Measurements from ENCODE around the gene BPIFB2.
"Not testable (repeated sequence)": the region's sequence is repeated elsewhere in the genome, so short reads cannot be mapped to it uniquely, and the experiment has no call there.

The BPIFB2 gene

DNA sequence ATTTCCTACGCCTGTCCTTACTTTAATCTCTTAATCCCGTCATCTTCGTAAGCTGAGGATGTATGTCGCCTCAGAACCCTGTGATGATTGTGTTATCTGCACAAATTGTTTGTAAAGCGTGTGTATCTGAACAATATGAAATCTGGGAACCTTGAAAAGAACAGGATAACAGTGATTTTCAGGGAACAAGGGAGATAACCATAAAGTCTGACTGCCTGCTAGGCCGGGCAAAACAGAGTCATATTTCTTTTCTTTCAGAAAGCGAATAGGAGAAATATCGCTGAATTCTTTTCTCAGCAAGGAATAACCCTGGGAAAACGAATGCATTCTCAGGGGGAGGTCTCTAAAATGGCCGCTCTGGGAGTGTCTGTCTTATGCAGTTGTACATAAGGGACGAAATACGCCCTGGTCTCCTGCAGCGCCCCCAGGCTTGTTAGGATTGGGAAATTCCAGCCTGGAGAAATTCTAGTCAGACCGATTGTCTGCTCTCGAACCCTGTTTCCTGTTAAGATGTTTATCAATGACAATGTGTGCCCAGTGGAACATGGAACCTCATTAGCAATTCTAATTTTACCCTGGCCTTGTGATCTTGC, 37.7 kb downstream of the BPIFB2 start:
- DNase-seq = not testable (repeated sequence)

GRCh38 chr20:33046412-33046811, 38.9 kb downstream of the BPIFB2 start:
- no peak for DNase-seq

- DNase-seq = no peak
Measured at GRCh38 chr20:33051333-33051732, 43.8 kb downstream of the BPIFB2 start.

DNA sequence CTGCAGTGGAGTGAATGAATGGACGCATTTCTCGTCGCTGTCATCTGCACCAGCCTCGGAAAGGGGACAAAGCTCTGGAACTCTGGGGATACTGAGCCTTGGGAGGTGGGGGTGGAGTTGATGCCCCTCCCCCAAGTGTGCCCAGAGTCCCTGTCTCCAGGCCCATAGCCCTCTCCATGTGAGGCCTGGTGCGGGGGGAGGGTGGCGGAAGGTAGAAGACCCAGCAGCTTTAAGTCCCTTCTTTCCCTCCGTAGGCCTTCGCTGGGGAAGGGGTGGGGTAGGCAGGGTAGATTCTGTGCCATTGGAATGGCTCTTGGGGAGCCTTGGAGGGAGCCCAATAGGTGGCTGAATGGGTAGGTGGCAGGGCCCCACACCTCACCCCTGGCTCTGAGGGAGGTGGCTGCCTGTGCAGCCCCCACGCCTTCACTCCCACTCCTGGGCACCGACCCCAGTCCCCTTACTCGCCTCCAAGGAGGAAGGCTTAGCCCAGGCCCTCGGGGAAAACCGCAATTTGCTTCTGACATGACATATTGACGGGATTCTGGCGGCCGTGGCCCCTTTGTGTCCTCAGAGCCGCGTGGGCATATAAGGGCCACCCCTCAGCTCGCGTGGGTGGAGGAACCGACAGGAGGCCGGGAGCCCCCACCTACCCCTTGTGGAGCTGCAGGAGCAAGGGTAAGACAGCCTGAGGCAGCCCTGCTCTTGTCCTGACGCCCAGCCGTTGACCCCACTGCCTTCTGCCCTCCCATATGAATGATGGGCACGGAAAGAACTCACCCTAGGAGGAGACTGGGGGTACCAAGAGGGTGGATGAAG, 46.0 kb downstream of the BPIFB2 start, which contains the start of gene BPIFB3:
BPIFB3 (plus strand) TSS at position 613 of the 816 bp plus-strand sequence. CDS start 1,533 bp downstream, outside the sequence.
- no peak for DNase-seq

- DNase-seq = no peak
Measured at GRCh38 chr20:33054381-33054780, 46.9 kb downstream of the BPIFB2 start.

- no peak for DNase-seq
Measured at GRCh38 chr20:33054791-33055190, 47.3 kb downstream of the BPIFB2 start.

GRCh38 chr20:33059136-33059535, 51.6 kb downstream of the BPIFB2 start:
- no peak for DNase-seq

GRCh38 chr20:33059741-33060390, 52.4 kb downstream of the BPIFB2 start:
- no peak for DNase-seq

DNA sequence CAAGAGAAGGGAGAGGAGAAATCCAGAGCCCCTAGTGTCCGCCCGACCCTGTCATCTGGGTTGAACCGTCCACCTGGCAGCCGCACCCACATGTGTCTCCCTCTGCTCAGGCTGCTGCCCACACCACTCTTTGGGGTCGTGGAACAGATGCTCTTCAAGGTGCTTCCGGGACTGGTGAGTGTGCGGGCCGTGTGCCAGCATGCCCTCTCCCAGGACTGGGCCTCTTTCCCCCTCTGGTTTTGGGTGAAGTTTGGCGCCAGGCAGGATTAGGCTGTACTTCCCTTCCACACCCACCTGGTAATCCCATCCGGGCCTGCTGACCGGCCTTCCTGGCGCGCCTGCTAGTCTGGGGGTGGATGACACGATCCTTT, 54.1 kb downstream of the BPIFB2 start:
- DNase-seq = no peak

GRCh38 chr20:33062105-33062824, 54.8 kb downstream of the BPIFB2 start:
- DNase-seq = no peak

- DNase-seq = no peak
Measured at GRCh38 chr20:33062825-33063149, 55.3 kb downstream of the BPIFB2 start.

DNA sequence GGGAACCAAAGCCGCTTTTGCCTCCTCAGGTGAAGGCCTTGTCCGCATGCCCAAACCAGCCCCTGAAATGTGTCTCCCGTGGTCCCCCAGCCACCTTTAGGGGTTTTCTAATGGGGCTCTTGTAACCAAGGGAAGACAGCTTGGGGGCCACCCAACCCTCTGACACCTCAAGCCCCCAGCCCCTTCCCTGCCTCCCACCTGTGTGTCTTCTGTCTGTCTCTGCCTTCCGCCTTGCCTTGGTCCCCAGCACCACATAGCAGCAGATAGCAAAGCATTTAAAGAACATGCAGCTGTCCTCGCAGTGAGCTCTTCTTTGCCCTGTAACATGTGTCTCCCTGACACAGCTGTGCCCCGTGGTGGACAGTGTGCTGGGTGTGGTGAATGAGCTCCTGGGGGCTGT, 55.8 kb downstream of the BPIFB2 start:
- no peak for DNase-seq

GRCh38 chr20:33064572-33065287, 57.2 kb downstream of the BPIFB2 start:
- DNase-seq = no peak

DNA sequence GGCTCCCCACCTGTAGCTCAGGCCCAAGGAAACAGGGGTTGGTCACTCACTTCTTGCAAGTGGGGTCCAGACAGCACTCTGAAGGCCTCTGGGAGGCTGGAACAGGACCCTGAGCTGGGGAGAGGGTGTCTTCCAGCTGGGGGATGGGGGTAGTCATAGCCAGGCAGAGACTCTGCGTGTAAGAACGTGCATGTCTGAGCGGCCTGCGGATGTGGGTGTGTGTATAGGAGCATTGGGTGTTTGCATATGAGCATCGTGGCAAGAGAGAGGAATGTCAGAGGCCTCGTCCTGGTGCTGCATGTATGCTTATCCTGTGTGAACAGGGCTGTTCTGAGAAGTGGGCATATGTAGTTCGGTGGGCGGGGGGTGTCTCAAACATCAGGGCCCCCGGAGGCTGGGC, 58.3 kb downstream of the BPIFB2 start:
- no peak for DNase-seq

GRCh38 chr20:33067806-33068205, 60.3 kb downstream of the BPIFB2 start:
- DNase-seq = no peak

- DNase-seq = no peak
Measured at GRCh38 chr20:33068251-33068939, 60.9 kb downstream of the BPIFB2 start.

GRCh38 chr20:33069673-33070072, 62.2 kb downstream of the BPIFB2 start:
- DNase-seq = no peak

- no peak for DNase-seq
Measured at GRCh38 chr20:33070111-33071053, 62.9 kb downstream of the BPIFB2 start.

DNA sequence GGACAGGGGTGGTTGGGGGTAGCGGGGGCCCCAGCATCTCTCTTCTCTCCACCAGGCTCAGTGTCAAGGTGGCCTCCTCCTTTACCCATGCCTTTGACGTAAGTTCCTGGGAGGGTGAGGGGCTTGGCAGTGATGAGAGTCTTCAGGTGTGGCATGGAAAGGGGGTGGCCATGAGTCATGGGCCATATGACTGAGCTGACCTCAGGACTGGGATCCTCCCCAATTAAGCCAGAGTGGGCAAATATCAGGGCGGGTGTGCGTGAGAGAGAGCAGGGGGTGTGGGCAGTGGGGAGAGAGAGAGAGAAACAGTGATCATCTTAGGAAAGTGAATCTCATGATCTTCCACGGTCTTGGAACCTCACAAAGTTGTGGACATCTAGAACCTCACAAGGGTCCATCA, 63.7 kb downstream of the BPIFB2 start:
- DNase-seq = no peak

- no peak for DNase-seq
Measured at GRCh38 chr20:33072362-33072761, 64.9 kb downstream of the BPIFB2 start.

- no peak for DNase-seq
Measured at GRCh38 chr20:33072813-33073212, 65.3 kb downstream of the BPIFB2 start.

Measured in DMS 273 treated with DMSO at 0.1 percent for 48 hours (cell line).